Right cardiac atrium (tissue), 5 donors: ENCODE data around the gene THSD1. TPM values are rescaled to one million over a fixed set of nuclear protein-coding genes. Genes with fewer than 3 reads are reported as not detected.
"Not testable (repeated sequence)": the region's sequence is repeated elsewhere in the genome, so short reads cannot be mapped to it uniquely, and the experiment has no call there.

ENCODE experiments used
- ATAC-seq, 2 donors: fragments of 200-7000 bp; cut with Tn5 transposase; one replicate each; pipeline versions ENCODE4 v1.8.0 to v1.9.1; 2020; ENCODE audit warnings: moderate library complexity in 2 of 2, mild to moderate bottlenecking in 1 of 2
- DNase-seq, 3 donors: peaks; one replicate each; pipeline ENCODE4 v3.0.0-alpha.2; 2020
- H3K27ac ChIP-seq: one replicate; pipeline ENCODE4 v1.5.1; 2013; ENCODE audit warnings: mild to moderate bottlenecking, low read length, control low read depth, moderate library complexity
- H3K27me3 ChIP-seq: one replicate; pipeline ENCODE4 v1.6.1; 2013; ENCODE audit not compliant: control insufficient read depth, insufficient read depth
- H3K4me1 ChIP-seq: one replicate; pipeline ENCODE4 v1.6.1; 2013; ENCODE audit warnings: low read length; ENCODE audit not compliant: control insufficient read depth, insufficient read depth
- H3K4me3 ChIP-seq: one replicate; pipeline ENCODE4 v1.5.1; 2013; ENCODE audit warnings: low read length, control low read depth
- H3K9me3 ChIP-seq: one replicate; pipeline ENCODE4 v1.6.1; 2013; ENCODE audit warnings: low read length; ENCODE audit not compliant: control insufficient read depth
- WGBS: extraction: QIAGEN DNeasy Blood & Tissue Kit; methylation state at CpG from one replicate; pipeline ENCODE4 v1.1.7; 2013; 5-methylcytosine and 5-hydroxymethylcytosine counted together
- intact Hi-C, 4 donors: fragments of 100-400 bp; cut with DNase I; formaldehyde crosslinking; loops; one replicate each; pipeline versions ENCODE4 v1.11.0 to v1.14.0; 2022 to 2023
- polyA plus RNA-seq: library from polyadenylated mRNA; stranded (reverse); fragments of 200-250 nt; gene quantifications from one replicate; pipeline ENCODE4 v1.2.3, GENCODE V29; 2013
- total RNA-seq, 4 donors: library from RNA; stranded (reverse); fragmentation: NEBNext Ultra II Directional; extraction: Animal tissue kit (Norgen Biotek cat#: 25700); gene quantifications; one replicate each; pipeline ENCODE4 v1.2.1, GENCODE V29; 2021
- donor health status: healthy with polysubstance abuse.
- donor health status: DM: no; HTN: yes; CAD: no.
- donor health status: DM: no; HTN: no; CAD: no.
- donor health status: DM: no; HTN: yes; CAD: no; lungs with severe emphysema.
- donor health status: DM: yes; HTN: yes; CAD: no.

THSD1 gene
- total and polyA plus RNA-seq, 5 donors = 3.9 to 7.0 (median 5.8) TPM

DNA sequence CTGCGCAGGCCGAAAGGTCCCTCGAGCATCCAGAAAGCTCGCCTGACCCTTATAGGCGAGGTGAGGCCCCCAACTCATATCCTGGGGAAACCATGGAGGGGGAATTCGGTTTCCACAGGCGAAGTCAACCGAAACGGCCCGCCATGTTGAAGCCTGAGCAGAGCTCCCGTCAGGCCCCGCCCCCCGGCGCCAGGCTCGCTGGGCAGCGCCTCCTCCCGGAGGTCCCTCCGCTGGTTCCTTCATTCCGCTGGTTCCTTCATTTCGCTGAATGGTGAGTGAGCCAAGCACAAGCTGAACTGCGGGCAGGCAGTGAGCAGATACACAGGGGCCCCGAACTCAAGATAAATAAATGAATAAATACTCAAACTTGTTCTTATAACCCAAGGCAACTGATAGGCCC is 71.9 kb downstream of the THSD1 start:
- WGBS = no CpG with 5 or more reads among the region's 22 CpGs
- ATAC-seq, H3K27me3 ChIP-seq, H3K27ac ChIP-seq, H3K9me3 ChIP-seq, DNase-seq, H3K4me3 ChIP-seq, intact Hi-C loops, H3K4me1 ChIP-seq: not testable (repeated sequence)

DNA sequence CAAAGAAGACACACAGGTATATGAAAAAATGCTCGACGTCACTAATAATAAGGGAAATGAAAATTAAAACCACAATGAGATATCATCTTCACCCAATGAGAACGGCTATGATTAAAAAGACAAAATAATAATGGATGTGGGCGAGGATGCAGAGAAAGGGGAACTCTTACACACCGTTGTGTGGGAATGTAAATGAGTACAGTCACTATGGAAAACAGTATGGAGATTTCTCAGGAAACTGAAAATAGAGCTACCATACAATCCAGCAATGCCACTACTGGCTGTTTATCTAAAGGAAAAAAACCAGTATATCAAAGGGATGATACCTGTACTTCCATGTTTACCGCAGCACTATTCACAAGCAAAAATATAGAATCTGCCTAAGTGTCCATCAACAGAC is 74.1 kb downstream of the THSD1 start:
- H3K9me3 ChIP-seq, ATAC-seq, DNase-seq, intact Hi-C loops, H3K4me1 ChIP-seq, H3K27ac ChIP-seq, H3K27me3 ChIP-seq, H3K4me3 ChIP-seq: not testable (repeated sequence)
- WGBS = 90% methylated on average over 3 of the region's 6 CpGs

Other genes with a start within 250 kb of the THSD1 start
- gene NEK3, start 246.6 kb downstream of the THSD1 start, total RNA-seq = 10 to 100 TPM in 2 of 4 donors, 1 to 10 TPM in 2; 7.7 to 13.0 (median 9.6) TPM
- 11.8 TPM for gene NEK3, start 246.6 kb downstream of the THSD1 start, polyA plus RNA-seq
- gene VPS36, start 44.5 kb upstream of the THSD1 start, total RNA-seq = 10 to 100 TPM; 32.6 to 38.8 (median 34.9) TPM
- 20.5 TPM for gene VPS36, start 44.5 kb upstream of the THSD1 start, polyA plus RNA-seq
- 1 to 10 TPM; 4.8 to 9.9 (median 7.9) TPM for gene CKAP2, start 49.3 kb upstream of the THSD1 start, total RNA-seq
- gene CKAP2, start 49.3 kb upstream of the THSD1 start, polyA plus RNA-seq = 2.6 TPM
- 1 to 10 TPM; 3.4 to 5.1 (median 4.7) TPM for gene HNRNPA1L2, start 236.3 kb upstream of the THSD1 start, total RNA-seq
- gene HNRNPA1L2, start 236.3 kb upstream of the THSD1 start, polyA plus RNA-seq = 6.3 TPM
- 10 to 100 TPM; 46.1 to 71.5 (median 56.8) TPM for gene SUGT1, start 246.7 kb upstream of the THSD1 start, total RNA-seq
- 54.5 TPM for gene SUGT1, start 246.7 kb upstream of the THSD1 start, polyA plus RNA-seq